Amniotic stem cell (primary cell): ENCODE measurements around the gene XIRP1.
"Not testable (repeated sequence)": the region's sequence is repeated elsewhere in the genome, so short reads cannot be mapped to it uniquely, and the experiment has no call there.

Experiments used
- DNase-seq: peaks from one replicate; lab custom pipeline; 2025; lab: John Stamatoyannopoulos, UW

XIRP1 gene

GRCh38 chr3:39185959-39186691, 6.3 kb downstream of the XIRP1 start:
- no peak for DNase-seq

GRCh38 chr3:39185326-39185958, 7.0 kb downstream of the XIRP1 start:
- no peak for DNase-seq

DNA sequence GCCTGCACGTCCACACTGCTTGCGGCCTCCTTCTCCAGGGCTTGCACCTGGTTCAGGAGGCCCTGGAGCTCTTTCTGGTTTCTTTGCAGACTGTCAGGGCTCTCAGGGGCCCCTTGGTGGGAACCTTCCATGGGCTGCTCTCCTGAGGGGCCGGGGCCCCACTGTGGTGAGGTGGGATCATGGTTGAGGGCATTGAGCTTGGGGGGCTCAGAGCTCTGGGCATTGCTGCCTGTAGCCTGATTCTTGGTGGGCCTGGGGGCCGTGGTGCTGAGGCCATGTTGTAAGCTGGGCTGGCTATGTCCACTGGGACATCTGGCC, 7.5 kb downstream of the XIRP1 start:
- DNase-seq = no peak

GRCh38 chr3:39184081-39184967, 8.1 kb downstream of the XIRP1 start:
- no peak for DNase-seq

- DNase-seq = no peak
Measured at GRCh38 chr3:39183211-39184080, 8.9 kb downstream of the XIRP1 start.

- no peak for DNase-seq
Measured at GRCh38 chr3:39181408-39182335, 10.7 kb downstream of the XIRP1 start.

DNA sequence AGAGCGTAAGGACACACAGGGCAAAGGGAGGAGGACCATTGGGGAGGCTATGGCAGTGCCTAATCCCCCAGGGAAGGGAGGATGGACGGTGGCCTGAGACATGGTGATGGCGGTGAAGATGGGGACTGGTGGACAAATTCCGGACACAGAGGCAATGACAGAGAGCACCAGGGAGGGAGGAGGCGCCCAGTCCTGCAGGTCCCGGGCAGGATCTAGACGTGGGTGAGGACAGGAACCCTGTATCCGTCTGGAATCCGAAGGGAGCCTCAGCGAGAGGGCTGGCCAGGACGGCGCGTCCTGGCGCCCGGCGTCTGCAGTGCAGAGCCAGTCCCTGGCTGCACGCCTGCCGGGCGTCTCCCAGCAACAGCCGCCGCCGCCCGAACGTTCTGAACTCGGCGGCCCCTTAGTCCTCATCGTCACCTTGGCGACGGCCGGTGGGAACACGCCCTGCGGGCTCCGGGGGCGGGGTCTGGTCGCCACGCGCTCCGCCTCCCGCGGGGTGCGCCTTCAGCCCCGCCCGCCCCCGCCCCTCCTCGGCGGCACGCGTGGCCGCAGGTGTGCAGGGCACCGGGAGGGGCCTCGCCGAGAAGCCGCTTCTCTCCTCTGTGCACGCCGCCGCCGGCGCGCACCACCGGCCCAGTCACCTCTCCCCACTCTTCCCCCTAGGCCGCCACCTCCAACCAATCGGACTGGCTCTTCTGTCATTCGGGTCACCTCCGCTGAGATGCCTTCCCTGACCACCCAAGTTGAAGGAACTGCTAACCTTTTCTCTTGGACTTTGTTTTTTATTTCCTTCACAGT, 11.6 kb downstream of the XIRP1 start:
- DNase-seq = peak; percentile 46

DNA sequence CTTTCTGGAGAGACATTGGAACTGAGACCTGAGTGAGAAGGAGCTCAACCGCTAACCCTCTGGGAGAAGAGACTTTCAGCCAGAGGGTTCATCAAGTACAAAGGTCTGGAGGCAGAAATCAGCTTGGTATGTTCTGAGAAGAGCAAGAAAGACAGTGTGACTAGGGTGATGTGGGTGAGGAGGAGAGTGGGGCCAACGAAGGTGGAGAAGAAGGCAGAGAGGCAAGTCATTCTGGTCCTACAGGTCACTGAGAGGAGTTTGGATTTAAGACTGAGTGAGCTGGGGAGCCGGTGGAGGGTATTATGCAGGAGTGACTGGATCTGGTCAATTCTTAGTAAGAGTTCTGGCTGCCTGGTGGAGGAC, 12.2 kb downstream of the XIRP1 start:
- DNase-seq = no peak

- no peak for DNase-seq
Measured at GRCh38 chr3:39178553-39178952, 13.8 kb downstream of the XIRP1 start.

- DNase-seq = peak; percentile 84
Measured at GRCh38 chr3:39177708-39178332, 14.6 kb downstream of the XIRP1 start.

DNA sequence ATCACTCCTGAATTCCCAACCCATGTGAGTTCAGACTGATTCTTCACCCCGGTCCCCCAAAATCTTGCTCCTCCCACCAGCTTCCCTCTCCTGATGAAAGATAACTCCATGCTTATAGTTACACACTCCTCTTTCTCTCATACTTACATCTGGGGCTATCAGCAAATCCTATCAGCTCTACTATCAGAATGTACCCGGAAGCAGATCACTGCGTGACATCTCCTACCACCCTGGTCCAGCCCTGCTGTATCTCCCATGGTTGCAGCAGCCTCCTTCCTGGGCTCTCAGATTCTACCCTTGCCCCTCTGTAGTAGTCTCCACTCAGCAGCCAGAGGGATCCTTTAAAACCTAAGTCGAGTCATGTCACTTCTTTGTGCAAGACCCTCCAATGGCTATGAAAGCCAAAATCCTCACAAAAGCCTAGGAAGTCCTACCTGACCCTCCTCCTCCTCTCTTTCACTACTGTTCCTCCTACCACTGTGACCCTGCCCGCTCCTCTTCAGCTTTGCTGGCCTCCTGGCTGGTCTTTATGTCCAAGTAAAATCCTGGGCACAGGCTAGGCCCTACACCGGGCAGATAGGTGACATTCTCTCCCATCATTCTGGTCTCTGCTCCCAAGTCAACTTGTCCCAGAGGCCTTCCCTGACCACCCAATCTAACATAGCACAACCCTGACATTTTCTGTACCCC, 16.2 kb downstream of the XIRP1 start:
- DNase-seq = no peak

DNA sequence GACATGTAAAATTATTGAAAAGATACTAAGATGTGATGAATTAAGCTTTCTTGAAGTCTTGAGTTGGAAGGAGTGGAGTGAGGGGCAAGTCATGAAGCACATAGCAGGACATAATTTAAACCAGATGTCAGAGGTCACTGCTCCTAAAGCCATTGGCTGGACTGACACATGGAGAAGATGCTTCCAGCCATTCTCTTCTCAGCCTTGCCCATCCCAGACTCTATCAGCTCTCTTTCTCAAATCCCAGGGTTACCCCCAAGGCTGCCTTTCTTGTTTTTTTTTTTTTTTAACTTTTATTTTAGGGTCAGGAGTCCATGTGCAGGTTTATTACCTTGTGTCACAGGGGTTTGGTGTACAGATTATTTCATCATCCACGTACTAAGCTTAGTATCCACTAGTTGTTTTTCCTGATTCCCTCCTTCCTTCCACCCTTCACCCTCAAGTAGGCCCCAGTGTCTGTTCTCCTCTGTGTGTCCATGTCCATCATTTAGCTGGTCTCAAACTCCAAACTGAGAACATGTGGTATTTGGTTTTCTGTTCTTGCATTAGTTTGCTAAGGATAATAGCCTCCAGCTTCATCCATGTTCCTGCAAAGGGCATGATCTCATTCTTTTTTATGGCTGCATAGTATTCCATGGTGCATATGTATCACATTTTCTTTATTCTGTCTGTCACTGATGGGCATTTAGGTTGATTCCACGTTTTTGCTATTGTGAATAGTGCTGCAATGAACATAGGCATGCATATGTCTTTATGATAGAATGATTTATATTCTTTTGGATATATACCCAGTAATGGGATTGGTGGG, 18.9 kb downstream of the XIRP1 start:
- DNase-seq = no peak

DNA sequence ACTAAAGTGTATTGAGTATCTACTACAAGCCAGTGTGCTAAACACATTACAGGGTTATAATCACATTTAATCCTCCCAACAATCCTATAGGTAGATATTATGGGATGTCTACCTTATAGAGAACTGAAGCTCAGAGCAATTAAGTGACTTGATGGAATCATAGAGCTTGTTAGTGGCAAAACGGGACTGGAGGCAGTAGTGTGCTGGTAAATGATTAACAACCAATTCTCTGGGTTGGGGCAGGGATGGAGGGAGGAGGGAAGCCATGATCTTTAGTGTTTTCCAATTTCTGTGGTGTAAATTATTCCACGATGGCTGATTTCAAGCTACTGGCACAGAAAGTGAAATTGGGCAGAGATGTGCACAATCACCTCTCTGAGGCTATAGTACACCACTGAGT, 20.5 kb downstream of the XIRP1 start:
- no peak for DNase-seq

DNA sequence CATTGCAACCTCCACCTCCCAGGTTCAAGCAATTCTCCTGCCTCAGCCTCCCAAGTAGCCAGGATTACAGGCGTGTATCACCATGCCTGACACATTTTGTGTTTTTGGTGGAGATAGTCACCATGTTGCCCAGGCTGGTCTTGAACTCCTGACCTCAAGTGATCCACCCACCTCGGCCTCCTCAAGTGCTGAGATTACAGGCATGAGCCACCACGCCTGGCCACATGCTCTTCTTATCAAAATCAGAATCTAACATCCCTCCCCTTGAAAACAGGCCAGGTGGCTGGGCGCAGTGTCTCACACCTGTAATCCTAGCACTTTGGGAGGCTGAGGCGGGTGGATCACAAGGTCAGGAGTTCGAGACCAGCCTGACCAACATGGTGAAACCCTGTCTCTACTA, 21.5 kb downstream of the XIRP1 start:
- DNase-seq = not testable (repeated sequence)

- DNase-seq = no peak
Measured at GRCh38 chr3:39170461-39170860, 21.9 kb downstream of the XIRP1 start.

DNA sequence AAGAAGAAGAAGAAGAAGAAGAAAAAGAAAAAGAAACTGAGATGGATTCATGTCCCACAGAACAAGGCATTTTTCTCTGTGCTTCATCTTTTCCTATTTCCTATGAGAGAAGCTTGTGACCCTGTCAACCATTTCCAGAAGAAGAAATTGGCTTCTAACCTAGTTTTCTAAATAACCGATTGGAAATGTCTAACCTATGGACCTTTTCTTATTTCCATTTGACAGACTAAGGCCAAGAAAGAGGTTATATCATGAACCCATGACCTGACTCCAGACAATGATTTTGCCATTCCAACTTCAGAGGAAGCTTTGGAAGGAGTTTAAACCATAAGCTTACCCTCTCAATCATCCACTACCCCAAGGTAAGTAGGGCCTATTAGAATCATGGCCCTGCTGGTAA, 22.7 kb downstream of the XIRP1 start:
- no peak for DNase-seq

DNA sequence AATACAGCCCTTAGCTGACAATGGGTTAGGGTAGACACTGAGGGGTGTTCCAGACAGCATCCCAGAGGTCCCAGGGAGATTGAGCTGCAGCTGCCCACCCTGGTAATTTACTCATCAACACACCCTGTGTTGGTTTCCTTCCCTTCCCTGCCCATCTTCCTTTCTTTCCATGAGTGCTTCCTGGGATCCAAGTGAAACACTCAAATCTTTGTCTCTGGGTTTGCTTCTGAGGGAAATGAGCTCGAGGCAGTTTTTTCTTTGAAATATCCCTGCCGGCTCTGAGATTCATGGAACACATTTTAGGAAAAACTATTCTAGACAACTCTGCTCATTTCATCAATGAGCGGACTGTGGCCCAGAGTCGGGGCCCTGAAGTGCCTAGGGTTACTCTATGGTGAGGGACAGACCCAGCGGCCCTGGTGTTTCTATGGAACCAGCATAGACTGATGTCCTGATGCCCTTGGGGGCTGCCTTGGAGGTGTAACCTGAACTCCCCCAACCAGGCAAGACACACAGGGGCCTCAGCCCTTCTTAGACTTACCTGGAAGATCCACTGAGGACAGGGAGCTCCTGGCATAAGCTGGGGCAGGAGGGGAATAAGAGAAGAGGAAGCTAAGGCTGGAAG, 24.1 kb downstream of the XIRP1 start:
- DNase-seq = no peak
